ENCODE results near the gene CLEC4G.
A peak's percentile ranks its signal among the peaks of the same experiment; 100 is the strongest.
"Not testable (repeated sequence)": the region's sequence is repeated elsewhere in the genome, so short reads cannot be mapped to it uniquely, and the experiment has no call there.

Gene CLEC4G, protein sequence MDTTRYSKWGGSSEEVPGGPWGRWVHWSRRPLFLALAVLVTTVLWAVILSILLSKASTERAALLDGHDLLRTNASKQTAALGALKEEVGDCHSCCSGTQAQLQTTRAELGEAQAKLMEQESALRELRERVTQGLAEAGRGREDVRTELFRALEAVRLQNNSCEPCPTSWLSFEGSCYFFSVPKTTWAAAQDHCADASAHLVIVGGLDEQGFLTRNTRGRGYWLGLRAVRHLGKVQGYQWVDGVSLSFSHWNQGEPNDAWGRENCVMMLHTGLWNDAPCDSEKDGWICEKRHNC

DNA sequence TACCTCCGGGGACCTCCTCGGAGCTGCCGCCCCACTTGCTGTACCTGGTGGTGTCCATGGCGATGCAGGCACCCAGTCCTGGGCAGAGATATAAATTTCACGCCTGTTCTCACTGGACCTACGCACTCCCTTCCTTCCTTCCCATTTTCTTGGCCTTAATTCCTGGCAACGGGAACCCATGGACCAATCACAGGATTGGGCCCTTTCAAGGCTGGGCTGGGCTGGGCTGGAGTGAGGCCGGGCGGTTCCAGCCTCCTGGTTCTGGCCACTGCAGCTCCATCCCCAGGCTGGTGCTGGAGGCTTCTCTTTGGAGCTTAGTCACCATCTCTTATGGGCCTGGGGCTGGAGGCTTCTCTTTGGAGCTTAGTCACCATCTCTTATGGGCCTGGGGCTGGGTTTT is at the start of gene CLEC4G:
Gene CLEC4G, minus strand, starts transcription at position 66 of the 400 bp plus-strand sequence. Its CDS starts 8 bp downstream, at position 58.
- DNase-seq, result no peak

DNA sequence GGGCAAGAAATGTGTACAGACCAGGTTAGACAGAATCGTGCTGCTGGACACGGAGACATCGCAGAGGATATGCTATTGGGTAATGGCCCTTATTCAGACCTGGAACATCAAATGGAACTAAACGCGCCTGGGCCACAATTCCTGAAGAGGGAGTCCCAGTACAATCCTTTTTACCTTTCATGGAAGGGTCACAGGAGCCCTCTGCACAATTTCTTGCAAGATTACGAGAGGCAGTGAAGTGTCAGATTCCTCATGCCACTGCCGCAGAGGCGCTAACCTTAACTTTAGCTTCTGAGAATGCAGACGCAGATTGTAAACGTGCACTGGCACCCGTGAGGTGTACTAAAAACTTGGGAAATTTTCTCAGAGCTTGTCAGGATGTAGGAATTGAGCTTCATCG is 49.2 kb upstream of the CLEC4G start:
- DNase-seq, result no peak

DNA sequence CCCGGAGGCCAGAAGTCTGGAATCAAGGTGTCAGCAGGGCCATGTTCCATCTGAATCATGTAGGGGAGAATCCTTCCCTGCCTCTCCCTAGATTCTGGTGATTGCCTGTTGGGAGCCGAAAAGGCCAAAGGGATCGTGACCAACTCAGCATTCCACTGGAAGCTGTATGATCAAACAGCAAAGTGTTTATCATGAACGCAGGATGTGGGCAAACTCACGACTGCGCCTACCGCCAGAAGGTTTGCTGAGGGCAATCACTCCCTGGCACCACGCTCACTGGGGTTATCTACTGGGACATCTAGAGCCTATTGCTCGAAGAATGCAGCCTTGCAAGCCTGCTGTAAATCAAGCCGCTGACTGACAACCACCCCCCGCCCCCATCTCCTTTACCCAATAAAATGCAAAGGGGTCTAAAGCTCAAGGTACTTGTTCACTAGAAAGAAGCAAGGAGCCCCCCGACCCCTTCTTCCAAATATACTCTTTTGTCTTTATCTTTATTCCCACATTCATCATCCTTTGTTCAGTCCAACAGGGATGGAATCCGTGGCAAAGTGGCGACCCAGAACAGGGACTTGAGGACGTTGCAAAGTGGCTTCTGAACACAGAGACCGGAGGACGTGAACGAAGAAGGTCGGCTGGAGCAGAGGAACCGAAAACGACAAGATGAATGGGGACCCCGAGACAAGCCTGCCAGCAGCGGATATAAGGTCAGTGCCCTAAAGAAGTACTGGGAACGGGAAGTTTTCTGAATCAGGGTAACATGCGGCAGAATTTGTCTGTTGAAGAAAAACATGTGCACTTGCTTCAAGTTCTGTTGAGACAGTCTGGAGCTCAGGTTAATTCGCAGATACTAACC is 47.9 kb upstream of the CLEC4G start:
- DNase-seq, result no peak

DNA sequence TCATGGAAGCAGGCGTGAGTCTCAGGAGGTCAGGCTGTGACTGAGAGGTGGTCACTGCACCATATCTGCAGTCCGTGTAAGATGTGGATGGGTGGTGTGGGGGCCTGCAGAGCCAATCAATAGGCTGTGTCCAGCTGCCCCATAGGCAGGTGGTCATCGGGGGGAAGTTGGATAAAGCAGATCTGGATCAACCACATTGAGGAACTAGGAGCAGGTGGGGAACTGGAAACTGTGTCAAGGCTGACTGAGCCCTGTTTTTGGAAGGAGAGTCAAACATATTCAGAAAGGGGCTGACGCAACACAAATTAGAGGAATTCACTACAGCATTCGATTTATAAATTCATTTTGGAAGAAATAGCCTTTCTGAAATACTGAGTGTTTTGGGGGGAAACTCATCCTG is 46.2 kb upstream of the CLEC4G start:
- no peak for DNase-seq

DNA sequence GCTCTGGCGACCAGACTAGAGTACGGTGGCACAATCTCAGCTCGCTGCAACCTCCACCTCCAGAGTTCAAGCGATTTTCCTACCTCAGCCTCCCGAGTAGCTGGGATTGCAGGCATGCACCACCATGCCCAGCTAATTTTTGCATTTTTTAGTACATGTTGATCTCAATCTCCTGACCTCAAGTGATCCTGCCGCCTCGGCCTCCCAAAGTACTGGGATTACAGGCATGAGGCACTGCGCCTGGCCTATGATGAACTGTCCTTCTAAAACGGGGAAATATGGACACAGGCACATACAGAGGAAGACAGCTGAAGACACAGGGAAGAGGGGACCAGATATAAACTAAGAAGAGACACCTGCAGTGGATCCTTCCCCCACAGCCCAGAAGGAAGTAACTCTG is 43.9 kb upstream of the CLEC4G start:
- DNase-seq, result no peak

DNA sequence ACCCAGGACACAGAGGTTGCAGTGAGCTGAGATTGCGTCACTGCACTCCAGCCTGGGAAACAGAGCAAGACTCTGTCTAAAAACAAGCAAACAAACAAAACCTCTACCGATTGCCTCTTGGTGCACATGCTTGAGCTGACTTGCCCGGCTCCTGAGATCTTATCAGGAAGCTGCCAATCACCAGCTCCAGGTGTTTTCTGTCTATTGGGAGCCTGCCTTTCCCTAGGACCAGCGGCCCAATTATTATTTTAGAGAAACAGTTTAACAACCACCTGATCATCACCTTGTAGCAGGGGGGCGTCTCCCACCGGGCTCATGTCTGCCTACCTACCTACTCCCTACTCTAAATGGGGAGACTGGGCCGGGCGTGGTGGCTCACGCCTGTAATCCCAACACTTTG is 41.9 kb upstream of the CLEC4G start:
- no peak for DNase-seq

DNA sequence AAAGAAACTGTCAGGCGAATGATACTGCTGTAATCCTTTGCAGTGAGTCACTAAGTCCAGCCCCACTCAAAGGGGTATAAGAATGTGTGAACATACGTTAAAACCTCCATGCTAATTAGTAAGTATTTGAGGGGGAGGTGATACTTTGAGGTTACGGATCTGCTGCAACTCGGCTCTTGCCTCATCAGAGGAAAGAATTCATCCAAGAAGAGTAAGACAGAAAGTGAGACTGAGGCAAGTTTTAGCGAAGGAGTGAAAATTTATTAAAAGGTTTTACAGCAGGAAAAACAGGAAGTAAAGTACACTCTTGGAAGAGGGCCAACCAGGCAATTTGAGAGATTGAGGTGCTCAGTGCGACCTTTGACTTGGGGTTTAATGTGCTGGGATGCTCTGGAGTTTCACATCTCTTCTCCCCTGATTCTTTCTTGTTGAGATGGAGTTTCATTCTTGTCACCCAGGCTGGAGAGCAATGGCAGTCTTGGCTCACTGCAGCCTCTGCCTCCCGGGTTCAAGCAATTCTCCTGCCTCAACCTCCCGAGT is 40.9 kb upstream of the CLEC4G start:
- peak; percentile 70 for DNase-seq

DNA sequence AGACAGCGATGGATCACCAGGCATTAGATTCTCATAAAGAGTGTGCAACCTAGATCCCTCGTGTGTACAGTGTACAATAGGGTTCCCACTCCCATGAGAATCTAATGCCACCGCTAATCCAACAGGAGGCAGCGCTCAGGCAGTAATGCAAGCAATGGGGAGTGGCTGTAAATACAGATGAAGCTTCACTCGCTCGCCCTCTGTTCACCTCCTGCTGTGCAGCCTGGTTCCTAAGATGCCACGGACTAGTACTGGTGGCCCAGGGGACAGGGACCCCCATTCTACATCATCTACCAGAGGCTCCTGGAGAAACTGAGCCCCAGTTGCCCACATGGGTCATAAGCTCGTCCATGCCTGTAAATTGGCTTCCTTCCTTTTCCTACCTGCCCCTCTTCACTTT is 39.2 kb upstream of the CLEC4G start:
- DNase-seq, result no peak

DNA sequence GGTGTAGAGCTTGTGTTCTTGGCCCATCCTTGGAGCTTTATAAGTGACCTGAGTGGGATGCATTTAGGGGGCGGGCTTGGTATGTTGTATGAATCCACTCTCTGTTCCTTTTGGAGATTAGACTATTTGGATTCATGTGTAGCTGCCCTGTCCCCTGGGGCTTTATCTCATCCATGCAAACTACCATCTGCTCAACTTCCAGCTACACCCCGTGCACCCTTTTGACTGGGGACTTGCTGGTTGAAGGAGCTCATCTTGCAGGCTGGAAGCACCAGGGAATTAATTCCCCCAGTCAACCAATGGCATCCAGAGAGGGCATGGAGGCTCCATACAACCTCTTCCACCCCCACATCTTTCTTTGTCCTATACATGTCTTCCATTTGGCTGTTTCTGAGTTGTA is 37.3 kb upstream of the CLEC4G start:
- DNase-seq, result no peak

DNA sequence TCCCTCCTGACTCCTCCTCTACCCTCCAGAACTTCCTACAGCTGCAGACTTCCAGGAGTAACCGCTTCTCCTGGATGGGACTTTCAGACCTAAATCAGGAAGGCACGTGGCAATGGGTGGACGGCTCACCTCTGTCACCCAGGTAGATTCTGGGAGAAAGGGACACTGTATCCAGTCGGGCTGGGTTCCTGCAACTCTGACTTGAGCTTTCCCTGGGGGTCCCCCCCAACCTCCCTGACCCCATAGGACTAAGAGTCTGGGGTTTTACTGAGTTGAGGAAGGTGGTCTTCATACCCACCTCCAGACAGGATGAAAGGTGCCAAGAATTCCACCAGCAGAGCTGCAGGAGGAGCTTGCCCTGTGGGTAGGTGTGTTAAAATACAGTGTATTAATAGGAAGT is 35.6 kb upstream of the CLEC4G start:
- DNase-seq, result no peak

DNA sequence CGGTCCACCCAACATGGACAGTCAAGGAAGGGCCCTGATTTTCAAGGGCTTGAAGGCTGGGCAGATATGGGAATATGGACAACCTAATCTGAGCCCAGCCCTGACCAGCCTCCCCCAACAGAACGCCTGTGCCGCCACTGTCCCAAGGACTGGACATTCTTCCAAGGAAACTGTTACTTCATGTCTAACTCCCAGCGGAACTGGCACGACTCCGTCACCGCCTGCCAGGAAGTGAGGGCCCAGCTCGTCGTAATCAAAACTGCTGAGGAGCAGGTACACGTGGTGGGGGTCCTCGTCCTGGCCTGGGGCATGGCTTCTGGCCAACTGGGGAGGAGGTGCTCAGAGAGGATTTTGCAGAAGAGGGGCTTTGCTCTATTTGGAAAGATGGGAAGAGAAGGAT is 34.6 kb upstream of the CLEC4G start:
- no peak for DNase-seq

DNA sequence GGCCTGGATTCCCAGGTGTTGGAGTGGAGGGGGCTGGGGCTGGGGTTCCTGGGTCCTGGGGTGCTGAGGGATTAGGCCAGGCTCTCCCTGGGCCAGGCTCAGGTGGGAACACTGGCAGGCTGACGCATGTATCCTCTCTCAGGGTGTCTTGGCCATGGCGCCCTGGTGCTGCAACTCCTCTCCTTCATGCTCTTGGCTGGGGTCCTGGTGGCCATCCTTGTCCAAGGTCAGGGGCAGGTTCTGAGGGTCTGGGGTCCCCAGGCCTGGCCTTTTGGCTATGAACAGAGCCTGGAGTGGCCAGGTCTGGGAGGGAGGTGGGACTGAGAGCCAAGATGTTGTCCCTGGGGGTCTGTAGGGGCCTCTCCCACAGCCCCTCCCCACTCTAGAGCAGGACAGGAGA is 33.1 kb upstream of the CLEC4G start:
- not testable (repeated sequence) for DNase-seq

DNA sequence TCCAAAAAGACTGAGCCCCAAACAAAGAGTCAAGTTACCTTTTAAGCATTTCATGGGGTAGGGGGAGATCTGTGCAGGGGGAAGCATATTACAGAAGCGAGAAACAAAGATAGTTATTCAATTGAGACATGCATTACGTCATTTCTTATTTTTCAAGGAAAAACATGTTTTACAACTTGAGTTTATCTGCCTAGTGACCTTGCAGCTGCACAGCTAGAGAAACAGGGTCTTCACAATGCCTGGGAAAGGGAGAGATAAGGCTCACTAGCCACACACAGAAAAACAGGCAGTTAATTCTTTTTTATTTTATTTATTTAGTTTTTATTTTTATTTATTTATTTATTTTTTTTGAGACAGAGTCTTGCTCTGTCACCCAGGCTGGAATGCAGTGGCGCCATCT is 32.2 kb upstream of the CLEC4G start:
- not testable (repeated sequence) for DNase-seq

DNA sequence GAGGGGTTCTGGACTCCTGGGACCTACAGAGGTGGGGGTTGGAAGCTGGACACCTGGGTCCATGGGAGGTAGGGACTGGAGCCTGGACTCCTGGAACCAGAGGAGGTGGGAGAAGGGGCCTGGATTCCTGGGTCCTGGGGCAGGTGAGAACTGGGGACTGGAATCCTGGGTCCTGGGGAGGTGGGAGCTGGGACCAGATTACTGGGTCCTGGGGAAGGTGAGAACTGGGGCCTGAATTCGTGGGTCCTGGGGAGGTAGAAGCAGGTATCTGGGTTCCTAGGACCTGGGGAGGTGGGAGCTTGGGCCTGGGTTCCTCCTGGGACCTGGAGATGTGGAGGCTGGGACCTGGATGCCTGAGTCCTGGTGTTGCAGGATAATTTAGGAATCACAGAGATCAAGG is 31.8 kb upstream of the CLEC4G start:
- no peak for DNase-seq

DNA sequence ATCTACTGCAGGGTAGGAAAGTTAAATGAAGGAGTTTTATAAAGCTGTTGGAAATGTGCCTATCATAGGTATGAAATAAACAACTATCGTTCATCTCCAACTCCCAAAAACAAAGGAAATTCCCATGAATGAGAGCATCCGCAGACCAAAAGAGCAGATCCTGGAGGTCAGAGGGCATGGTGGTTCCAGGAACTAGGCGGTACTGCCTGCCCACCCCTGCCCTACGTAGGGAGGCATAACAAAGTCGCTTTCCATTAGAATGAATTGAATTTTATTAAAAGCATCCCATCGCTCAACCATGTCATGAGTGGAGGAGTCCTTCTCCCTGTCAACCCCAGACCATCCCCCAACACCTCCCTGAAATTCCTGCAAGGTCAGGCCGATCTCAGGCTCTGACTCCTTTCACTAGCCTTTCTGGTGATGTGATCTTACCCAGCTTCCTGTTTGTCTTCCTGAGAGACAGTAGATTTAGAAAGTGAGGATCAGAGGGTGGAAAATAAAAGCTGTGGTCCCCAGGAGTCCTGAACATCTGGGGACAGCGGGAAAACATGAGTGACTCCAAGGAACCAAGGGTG is 30.9 kb upstream of the CLEC4G start, which contains the start of gene CLEC4M:
Gene CLEC4M, plus strand, starts transcription at position 525 of the 575 bp plus-strand sequence. Its CDS starts 24 bp downstream, at position 549.
- DNase-seq, result no peak

DNA sequence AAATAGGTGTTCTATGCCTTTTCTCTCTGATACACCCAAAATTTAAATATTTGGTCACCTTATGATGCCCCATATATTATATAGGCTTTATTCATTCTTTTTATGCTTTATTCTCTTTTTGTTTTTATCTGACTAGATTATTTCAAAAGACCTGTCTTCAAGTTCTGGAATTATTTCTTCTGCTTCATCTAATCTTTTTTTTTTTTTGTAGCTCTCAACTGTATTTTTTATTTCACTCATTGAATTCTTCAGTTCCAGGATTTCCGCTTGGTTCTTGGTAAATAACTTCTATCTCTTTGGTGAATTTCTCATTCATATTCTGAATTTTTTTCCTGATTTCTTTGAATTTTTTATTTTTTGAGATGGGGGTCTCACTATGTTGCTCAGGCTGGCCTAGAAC is 27.2 kb upstream of the CLEC4G start:
- DNase-seq, result no peak

DNA sequence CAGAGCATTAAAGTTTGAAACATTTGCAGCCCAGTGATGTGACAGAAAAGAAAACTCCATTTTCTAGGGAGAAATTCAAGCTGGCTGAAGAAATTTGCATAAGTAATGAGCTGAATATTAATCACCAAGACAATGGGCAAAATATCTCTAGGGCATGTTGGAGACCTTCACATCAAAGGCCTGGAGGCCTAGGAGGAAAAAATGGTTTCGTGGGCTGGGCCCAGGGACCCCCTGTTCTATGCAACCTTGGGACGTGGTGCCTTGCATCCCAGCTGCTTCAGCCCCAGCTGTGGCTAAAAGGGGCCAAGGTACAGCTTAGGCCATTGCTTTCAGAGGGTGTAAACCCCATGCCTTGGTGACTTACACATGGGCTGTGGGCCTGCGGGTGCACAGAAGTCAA is 25.4 kb upstream of the CLEC4G start:
- no peak for DNase-seq

DNA sequence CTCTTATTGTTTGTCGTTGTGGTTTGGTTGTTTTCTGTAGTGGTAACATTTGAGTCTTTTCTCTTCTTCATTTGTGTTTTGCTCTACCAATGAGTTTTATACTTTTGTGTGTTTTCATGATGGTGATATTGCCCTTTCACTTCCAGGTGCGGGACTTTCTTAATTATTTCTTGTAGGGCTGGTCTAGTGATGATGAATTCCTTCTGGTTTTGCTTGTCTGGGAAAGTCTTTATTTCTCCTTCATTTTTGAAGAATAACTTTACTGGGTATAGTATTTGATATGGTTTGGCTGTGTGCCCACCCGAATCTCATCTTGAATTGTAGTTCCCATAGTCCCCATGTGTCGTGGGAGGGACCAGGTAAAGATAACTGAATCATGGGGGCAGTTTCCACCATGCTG is 24.3 kb upstream of the CLEC4G start:
- DNase-seq, result no peak

DNA sequence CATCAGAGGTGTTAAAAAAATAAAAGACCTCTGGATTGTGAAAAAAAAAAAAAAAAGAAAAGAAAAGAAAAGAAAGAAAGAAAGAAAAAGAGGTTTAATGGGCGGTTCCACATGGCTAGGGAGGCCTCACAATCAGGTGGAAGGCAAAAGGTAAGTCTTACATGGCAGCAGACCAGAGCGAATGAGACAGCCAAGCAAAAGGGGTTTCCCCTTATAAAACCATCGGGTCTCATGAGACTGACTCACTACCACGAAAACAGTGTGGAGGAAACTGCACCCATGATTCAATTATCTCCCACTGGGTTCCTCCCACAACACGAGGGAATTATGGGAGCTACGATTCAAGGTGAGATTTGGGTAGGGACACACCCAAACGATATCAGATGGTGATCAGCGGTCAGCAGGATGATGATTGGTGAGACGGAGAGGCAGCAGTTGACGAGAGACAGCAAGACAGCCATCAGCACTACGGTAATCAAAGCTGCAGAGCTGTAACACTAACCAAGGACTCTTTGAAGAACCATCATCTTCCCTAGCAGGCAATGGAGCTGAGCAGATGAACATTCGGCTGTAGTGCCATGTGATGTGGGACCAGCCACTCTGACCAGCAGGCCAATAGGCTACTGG is 19.4 kb upstream of the CLEC4G start:
- no peak for DNase-seq

DNA sequence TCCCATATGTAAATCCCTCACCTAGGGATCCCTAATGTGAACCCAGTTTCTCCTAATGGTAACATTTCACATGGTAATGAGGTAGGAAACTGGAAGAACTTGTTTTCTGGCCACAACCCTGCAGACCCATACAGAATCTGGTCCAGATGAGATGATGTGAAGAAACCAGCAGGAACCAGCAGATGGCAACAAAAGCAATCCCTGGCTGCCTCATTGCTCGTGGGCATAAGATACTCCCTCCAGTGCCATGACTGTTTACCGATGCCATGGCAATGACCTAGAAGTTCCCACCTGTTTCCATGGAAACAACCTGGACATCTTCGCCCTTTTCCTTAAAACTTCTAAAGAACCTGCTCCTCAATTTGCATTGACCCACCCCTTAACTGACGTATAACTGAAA is 16.8 kb upstream of the CLEC4G start:
- no peak for DNase-seq

DNA sequence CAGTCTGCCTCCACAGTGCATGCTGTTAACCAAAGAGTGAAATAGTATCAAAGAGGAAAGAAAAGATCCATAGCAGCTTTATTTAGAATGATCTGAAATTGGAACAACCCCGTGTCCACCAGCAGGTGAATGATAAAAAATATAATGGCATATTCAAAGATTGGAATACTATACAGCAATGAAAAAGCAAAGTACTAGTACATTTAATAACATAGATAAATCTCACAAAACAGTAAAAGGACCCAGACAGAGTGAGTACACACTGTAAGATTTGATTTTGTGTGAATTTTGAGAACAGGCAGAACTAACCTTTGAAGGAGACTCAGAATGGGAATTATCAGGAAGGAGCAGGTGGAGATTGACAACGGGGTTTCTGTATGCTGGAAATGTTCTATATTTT is 16.3 kb upstream of the CLEC4G start:
- no peak for DNase-seq

DNA sequence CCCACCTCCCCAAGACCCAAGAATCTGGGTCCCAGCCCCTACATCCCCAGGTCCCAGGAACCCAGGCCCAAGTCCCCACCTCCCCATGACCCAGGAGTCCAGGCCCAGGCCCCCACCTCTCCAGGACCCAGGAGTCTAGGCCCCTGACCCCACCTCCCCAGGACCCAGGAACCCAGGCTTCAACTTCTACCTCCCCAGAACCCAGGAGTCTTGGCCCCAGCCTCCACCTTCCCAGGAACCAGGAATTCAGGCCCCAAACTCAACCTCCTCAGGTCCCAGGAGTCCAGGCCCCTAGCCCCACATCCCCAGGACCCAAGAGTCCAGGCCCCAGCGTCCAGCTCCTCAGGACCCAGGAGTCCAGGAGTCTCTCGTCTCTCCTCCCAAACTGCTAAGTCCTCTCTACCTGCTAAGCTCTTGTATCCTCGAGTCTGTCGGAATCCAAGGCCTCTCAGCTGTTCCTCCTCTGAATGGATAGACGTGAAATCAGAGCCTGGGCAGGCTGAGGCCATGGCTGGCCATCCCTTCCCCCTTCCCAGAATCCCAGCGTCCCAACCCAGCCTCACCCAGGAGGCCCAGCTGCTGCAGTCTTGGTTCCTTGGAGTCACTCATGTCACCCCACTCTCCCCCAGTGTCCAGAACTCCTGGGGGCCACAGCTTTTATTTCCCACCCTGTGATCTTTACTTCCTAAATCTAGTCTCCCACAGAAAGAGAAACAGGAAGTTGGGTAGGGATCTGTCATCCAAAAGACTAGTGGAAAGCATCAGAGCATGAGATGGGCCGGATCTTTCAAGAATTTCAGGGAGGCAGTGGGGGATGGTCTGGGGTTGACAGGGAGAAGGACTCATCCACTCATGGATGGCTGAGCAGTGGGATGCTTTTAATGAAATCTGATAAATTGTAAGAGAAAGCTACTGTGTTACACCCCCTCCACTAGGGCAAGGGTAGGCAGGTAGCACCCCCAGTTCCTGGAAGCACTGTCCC is 15.3 kb upstream of the CLEC4G start, which contains the start of gene CD209:
Gene CD209, minus strand, starts transcription at position 632 of the 982 bp plus-strand sequence. Its CDS starts 23 bp downstream, at position 609.
- DNase-seq, result peak; percentile 7
